PFSK-1 (cell line): ENCODE data around the gene KIAA0319L.

Experiments
- POLR2AphosphoS5 ChIP-seq: IDR thresholded peaks from 2 replicates; pipeline ENCODE4 v1.6.1; 2012; ENCODE audit warnings: low read depth, mild to moderate bottlenecking, control low read depth, low read length, moderate library complexity
- SIN3A ChIP-seq: IDR thresholded peaks from 2 replicates; pipeline ENCODE4 v1.6.1; 2012; ENCODE audit warnings: mild to moderate bottlenecking, low read length, moderate library complexity, borderline replicate concordance; ENCODE audit not compliant: insufficient read depth

GRCh38 chr1:35426097-35426586, 131.1 kb downstream of the KIAA0319L start:
- no peak for TF ChIP-seq POLR2AphosphoS5
- TF ChIP-seq SIN3A, result no peak
